Left ventricle myocardium inferior (tissue), 1 donor: ENCODE measurements around the gene RMP24.
"Not testable (repeated sequence)": the region's sequence is repeated elsewhere in the genome, so short reads cannot be mapped to it uniquely, and the experiment has no call there.

Source experiments
- DNase-seq: peaks from one replicate; pipeline ENCODE4 v3.0.0-alpha.2; 2020
- H3K27ac ChIP-seq: fragments of 200-600 bp; replicated peaks from 2 replicates; pipeline ENCODE4 v1.8.0; 2021
- H3K27me3 ChIP-seq: fragments of 200-600 bp; 2 replicates; pipeline ENCODE4 v1.8.0; 2021; ENCODE audit warnings: low read depth
- H3K36me3 ChIP-seq: fragments of 200-600 bp; 2 replicates; pipeline ENCODE4 v1.8.0; 2021
- H3K4me1 ChIP-seq: fragments of 200-600 bp; 2 replicates; pipeline ENCODE4 v1.8.0; 2021
- H3K4me3 ChIP-seq: fragments of 200-600 bp; 2 replicates; pipeline ENCODE4 v1.8.0; 2021; ENCODE audit warnings: mild to moderate bottlenecking, moderate library complexity
- H3K9me3 ChIP-seq: fragments of 200-600 bp; replicated peaks from 2 replicates; pipeline ENCODE4 v1.8.0; 2021
- intact Hi-C: fragments of 100-400 bp; cut with micrococcal nuclease; formaldehyde crosslinking; loops from one replicate; pipeline ENCODE4 v1.11.0; 2022
- TF ChIP-seq, protein P1 (sequence below): fragments of 200-600 bp; IDR thresholded peaks from 2 replicates; pipeline ENCODE4 v1.8.0; 2021; ENCODE audit warnings: antibody characterized with exemption, mild to moderate bottlenecking, borderline replicate concordance
- donor health status: DM: no; HTN: yes; CAD: no; lungs with severe emphysema.

The RMP24 gene

GRCh38 chr18:35964319-35964718 is 8.2 kb upstream of the RMP24 start:
- DNase-seq: no peak
- no peak overlapping the region for H3K4me3 ChIP-seq
- peaks cover 7% of the 10 kb centered on the region for H3K27me3 ChIP-seq

GRCh38 chr18:35967866-35968265 is 4.6 kb upstream of the RMP24 start:
- H3K9me3 ChIP-seq, DNase-seq, intact Hi-C loops, H3K27ac ChIP-seq, H3K27me3 ChIP-seq, H3K36me3 ChIP-seq, H3K4me3 ChIP-seq: not testable (repeated sequence)
- H3K4me1 ChIP-seq: peaks cover 15% of the 10 kb centered on the region

More at GRCh38 chr18:35964319-35964718, 8.2 kb upstream of the RMP24 start:
- peaks cover 9% of the 10 kb centered on the region for H3K9me3 ChIP-seq
- no peak overlapping the region for H3K27ac ChIP-seq
- intact Hi-C loops: no loop called here
- TF ChIP-seq, protein P1, sequence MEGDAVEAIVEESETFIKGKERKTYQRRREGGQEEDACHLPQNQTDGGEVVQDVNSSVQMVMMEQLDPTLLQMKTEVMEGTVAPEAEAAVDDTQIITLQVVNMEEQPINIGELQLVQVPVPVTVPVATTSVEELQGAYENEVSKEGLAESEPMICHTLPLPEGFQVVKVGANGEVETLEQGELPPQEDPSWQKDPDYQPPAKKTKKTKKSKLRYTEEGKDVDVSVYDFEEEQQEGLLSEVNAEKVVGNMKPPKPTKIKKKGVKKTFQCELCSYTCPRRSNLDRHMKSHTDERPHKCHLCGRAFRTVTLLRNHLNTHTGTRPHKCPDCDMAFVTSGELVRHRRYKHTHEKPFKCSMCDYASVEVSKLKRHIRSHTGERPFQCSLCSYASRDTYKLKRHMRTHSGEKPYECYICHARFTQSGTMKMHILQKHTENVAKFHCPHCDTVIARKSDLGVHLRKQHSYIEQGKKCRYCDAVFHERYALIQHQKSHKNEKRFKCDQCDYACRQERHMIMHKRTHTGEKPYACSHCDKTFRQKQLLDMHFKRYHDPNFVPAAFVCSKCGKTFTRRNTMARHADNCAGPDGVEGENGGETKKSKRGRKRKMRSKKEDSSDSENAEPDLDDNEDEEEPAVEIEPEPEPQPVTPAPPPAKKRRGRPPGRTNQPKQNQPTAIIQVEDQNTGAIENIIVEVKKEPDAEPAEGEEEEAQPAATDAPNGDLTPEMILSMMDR: no peak
- H3K36me3 ChIP-seq: no peaks in the 10 kb centered on the region
- no peaks in the 10 kb centered on the region for H3K4me1 ChIP-seq

DNA sequence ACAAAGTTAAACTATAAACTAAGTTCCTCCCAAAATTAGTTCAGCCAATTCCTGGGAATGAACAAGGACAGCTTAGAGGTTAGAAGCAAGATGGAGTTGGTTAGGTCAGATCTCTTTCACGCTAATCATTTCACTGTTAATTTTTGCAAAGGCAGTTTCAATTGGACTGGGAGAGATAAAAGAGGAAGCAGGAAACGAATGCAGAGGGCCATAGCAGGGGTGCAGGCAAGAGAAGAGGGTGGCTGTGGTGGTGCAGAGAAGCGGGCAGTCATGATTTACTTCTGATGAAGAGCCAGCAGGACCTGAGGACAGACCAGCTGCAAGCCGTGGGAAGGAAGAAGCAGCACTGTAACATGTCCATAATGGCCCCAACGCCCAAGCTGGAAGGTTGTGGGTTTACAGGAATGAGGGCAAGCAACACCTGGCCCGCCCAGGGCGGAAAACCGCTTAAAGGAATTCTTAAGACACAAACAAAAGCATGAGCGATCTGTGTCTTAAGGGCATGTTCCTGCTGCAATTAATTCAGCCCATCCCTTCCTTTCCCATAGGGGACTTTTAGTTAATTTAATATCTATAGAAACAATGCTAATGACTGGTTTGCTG is 4.1 kb upstream of the RMP24 start:
- Histone ChIP-seq H3K36me3 (no peaks in the 10 kb centered on the region), H3K27ac (no peak overlapping the region), H3K27me3 (no peaks in the 10 kb centered on the region), H3K9me3 (no peaks in the 10 kb centered on the region), H3K4me1 (peaks cover 20% of the 10 kb centered on the region), H3K4me3 (no peak overlapping the region)
- intact Hi-C loops: no loop called here
- TF ChIP-seq, protein P1: no peak
- DNase-seq: no peak

- Histone ChIP-seq H3K4me1 (peaks cover 33% of the 10 kb centered on the region), H3K27ac (no peak overlapping the region), H3K27me3 (no peaks in the 10 kb centered on the region), H3K4me3 (no peak overlapping the region), H3K9me3 (no peaks in the 10 kb centered on the region), H3K36me3 (no peaks in the 10 kb centered on the region)
- intact Hi-C loops: no loop called here
- TF ChIP-seq, protein P1: no peak
- no peak for DNase-seq
Measured at GRCh38 chr18:35969676-35970075, 2.8 kb upstream of the RMP24 start.

- Histone ChIP-seq H3K4me3 (peak overlapping the region; percentile 94), H3K4me1 (peaks cover 33% of the 10 kb centered on the region), H3K27me3 (no peaks in the 10 kb centered on the region), H3K36me3 (peaks cover 20% of the 10 kb centered on the region), H3K9me3 (no peaks in the 10 kb centered on the region), H3K27ac (peak overlapping the region; percentile 97)
- intact Hi-C loops: no loop called here
- DNase-seq: no peak
- TF ChIP-seq, protein P1: no peak
Measured at GRCh38 chr18:35971661-35972196, 750 bp upstream of the RMP24 start.

DNA sequence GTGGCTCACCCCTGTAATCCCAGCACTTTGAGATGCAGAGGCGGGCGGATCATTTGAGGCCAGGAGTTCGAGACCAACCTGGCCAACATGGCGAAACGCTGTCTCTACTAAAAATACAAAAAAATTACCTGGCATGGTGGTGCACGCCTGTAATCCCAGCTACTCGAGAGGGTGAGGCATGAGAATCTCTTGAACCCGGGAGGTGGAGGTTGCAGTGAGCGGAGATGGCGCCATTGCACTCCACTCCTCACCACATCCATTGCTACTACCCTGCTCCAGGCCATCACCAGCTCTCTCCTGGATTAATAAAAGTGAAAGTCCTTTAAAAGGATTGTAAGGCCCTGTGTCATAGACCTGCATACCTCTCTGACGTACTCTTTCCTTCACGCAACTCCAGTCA is 1.2 kb downstream of the RMP24 start:
- Histone ChIP-seq H3K27me3 (no peaks in the 10 kb centered on the region), H3K4me1 (peaks cover 33% of the 10 kb centered on the region), H3K9me3 (no peaks in the 10 kb centered on the region), H3K27ac (no peak overlapping the region), H3K36me3 (peaks cover 39% of the 10 kb centered on the region), H3K4me3 (peak overlapping the region; percentile 94)
- no peak for DNase-seq
- TF ChIP-seq, protein P1: no peak
- intact Hi-C loops: no loop called here
